T47D (cell line): Measurements from ENCODE around the gene USP51.
"Not testable (repeated sequence)": the region's sequence is repeated elsewhere in the genome, so short reads cannot be mapped to it uniquely, and the experiment has no call there.

Experiments used
- DNase-seq, 2 experiments: peaks; one replicate each; pipeline versions ENCODE4 v3.0.0 to v3.0.0-alpha.2; 2011 to 2012; ENCODE audit warnings: low read depth in 1 of 2, low spot score in 1 of 2
- JUND ChIP-seq: IDR thresholded peaks from 2 replicates; pipeline ENCODE4 v1.6.1; 2012; ENCODE audit warnings: low read depth
- in situ Hi-C: cut with HindIII; loops from 2 replicates; pipeline ENCODE4 v1.10.0; 2016; ENCODE audit warnings: low sequenced_read_pairs, low pct_unique_long_range_greater_than_20kb

The USP51 gene

DNA sequence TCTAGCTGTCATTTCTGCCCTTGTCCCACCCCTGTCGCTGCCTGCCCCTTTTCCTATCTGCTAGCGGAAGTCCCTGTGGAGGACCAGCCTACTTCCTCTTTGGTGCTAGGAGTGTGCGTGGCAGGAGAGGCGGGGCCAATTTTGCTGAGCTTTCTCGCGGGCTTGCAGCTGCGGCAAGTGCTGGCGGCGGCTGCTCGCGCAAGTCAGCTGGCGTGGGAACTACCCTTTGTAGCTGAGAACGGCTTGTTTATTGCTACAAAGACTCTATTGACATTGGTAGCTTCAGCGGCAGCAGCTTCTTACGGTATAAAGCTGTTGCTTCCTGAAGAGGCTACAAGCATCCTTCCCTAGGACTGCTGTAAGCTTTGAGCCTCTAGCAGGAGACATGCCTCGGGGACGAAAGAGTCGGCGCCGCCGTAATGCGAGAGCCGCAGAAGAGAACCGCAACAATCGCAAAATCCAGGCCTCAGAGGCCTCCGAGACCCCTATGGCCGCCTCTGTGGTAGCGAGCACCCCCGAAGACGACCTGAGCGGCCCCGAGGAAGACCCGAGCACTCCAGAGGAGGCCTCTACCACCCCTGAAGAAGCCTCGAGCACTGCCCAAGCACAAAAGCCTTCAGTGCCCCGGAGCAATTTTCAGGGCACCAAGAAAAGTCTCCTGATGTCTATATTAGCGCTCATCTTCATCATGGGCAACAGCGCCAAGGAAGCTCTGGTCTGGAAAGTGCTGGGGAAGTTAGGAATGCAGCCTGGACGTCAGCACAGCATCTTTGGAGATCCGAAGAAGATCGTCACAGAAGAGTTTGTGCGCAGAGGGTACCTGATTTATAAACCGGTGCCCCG lies 37.4 kb downstream of the USP51 start, which contains the start of gene MAGEH1:
Gene MAGEH1, plus strand, starts transcription at position 138 of the 843 bp plus-strand sequence. Its CDS starts 248 bp downstream, at position 386.
- peak; percentile 30 to 78 for DNase-seq
- in situ Hi-C loops, result no loop called here
- TF ChIP-seq JUND, result no peak

DNA sequence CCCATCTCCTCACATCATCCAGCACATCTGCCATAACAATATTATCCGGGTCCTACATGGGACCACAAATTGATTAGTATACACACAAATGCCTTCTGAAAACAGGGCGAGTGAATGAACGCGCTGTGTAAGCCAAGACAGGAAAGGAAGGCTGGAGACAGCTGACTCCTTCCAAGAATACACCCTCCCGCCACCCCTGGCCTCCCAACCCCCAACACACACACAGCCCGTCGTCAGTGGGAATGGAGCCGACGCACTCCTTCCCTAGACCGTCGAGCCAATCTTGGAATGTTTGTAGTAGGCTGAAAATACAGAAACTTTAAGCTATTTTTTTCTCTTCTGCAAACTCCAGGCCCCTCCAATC lies 38.0 kb downstream of the USP51 start:
- no peak for DNase-seq
- in situ Hi-C loops, result no loop called here
- TF ChIP-seq JUND, result no peak

DNA sequence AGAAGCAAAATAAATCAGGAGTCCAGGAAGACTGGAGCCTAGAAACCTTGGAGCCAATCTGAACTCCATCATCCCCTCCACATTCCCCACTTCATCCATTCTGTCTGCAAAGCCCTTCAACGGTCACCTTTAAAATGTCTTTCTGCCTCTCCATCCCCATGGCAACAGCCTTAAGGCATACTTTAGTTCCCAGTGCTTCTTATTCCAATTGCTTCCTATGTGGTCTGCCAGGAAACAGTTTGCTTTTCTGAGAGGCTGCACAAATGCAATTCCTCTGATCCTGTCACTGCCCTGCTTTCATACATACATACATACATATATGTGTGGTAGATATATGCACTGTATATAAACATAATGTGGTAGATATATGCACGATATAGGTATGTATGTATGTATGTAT lies 38.5 kb downstream of the USP51 start:
- no peak for DNase-seq
- in situ Hi-C loops, result no loop called here
- TF ChIP-seq JUND, result no peak

GRCh38 chrX:55450259-55450658 lies 39.4 kb downstream of the USP51 start:
- peak in 1 of 2 experiments; percentile 21 for DNase-seq
- no peak for TF ChIP-seq JUND
- in situ Hi-C loops, result no loop called here

- in situ Hi-C loops, DNase-seq: not testable (repeated sequence)
Observed at GRCh38 chrX:55443468-55443867, 46.2 kb downstream of the USP51 start.
